ENCODE measurements around the gene SEMA6C.

SEMA6C gene

DNA sequence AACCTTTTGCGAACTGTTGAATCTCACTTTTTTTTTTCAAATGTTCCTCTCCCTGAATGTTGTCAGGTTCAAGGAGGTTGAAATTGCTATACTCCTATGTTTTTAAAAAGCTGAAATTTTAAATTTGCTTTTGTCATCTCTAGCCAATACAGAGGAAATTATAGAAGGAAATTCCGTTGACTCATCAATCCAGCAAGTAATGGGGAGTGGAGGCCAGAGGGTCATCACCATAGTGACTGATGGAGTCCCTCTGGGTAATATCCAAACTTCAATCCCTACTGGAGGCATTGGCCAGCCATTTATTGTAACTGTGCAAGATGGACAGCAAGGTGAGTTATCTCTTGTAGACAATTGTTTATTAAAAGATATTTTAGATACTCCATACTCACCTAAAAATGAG, 39.5 kb downstream of the SEMA6C start:
- TF ChIP-seq, protein P1, sequence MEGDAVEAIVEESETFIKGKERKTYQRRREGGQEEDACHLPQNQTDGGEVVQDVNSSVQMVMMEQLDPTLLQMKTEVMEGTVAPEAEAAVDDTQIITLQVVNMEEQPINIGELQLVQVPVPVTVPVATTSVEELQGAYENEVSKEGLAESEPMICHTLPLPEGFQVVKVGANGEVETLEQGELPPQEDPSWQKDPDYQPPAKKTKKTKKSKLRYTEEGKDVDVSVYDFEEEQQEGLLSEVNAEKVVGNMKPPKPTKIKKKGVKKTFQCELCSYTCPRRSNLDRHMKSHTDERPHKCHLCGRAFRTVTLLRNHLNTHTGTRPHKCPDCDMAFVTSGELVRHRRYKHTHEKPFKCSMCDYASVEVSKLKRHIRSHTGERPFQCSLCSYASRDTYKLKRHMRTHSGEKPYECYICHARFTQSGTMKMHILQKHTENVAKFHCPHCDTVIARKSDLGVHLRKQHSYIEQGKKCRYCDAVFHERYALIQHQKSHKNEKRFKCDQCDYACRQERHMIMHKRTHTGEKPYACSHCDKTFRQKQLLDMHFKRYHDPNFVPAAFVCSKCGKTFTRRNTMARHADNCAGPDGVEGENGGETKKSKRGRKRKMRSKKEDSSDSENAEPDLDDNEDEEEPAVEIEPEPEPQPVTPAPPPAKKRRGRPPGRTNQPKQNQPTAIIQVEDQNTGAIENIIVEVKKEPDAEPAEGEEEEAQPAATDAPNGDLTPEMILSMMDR (IDR thresholded peaks at IDR 0.05) = no peak

DNA sequence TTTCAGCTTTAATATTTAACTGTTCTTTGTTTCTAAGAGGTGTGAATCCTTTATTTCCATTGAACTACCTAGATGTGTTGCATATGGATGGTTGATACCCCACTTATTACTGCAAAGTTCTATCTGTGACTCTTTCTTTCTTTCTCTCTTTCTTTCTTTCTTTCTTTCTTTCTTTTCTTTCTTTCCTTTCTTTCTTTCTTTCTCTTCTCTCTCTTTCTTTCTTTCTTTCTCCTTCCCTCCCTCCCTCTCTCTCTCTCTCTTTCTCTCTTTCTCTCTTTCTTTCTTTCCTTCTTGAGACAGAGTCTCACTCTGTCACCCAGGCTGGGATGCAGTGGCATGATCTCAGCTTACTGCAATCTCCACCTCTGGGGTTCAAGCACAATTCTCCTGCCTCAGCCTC, 41.8 kb downstream of the SEMA6C start:
- TF ChIP-seq, protein P1 (IDR thresholded peaks at IDR 0.05) = no peak

DNA sequence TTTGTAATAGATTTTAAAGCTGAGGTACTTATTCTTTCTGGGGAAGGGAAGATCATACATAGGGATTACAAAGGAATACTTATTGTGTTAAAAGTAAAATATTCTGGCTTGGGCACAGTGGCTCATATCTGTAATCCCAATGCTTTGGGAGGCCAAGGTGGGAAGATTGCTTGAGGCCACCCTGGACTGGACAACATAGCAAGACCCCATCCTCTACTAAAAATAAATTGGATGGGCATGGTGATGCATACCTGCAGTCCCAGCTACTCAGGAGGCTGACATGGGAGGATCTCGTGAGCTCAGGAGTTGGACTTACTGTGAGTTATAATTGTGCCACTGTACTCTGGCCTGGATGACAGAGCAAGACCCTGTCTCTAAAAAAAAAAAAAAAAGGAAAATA, 48.3 kb downstream of the SEMA6C start:
- TF ChIP-seq, protein P1 (IDR thresholded peaks at IDR 0.05) = no peak

DNA sequence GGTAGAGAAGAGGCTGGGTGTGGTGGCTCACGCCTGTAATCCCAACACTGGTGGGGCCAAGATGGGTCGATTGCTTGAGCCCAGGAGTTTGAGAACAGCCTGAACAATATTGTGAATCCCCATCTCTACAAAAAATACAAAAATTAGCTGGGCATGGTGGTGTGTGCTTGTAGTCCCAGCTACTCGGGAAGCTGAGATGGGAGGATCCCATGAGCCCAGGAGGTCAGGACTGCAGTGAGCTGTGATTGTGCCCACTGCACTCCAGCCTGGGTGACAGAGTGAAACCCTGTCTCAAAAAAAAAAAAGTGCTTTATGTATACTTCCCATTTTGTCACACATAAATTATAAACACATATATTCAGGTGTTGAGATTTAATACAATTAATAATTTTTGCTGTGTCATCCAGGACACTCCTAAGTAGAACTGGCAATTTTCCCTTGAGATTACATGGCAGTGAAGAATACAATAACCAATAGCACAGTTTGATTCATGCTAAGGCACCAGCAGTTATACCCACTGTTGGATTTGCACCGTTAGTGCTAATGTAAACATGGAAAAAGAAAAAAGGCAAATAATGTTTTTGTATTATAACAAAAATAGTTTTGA, 60.4 kb downstream of the SEMA6C start:
- TF ChIP-seq, protein P1 (IDR thresholded peaks at IDR 0.05) = no peak
